ENCODE data around the gene LIPC. TPM values are rescaled to one million over a fixed set of nuclear protein-coding genes. Genes with fewer than 3 reads are reported as not detected.

LIPC gene
- total and polyA plus RNA-seq, 2 experiments from 2014 or later = not detected

- no peak for TF ChIP-seq ZNF462 (CRISPR knock-in tag; IDR thresholded peaks at IDR 0.05)
These were observed 41.2 kb downstream of the LIPC start (continued) for GRCh38 chr15:58472821-58473581.

- Mint-ChIP-seq H3K9me3 (no peaks in the 10 kb centered on the region), H3K4me1 (peaks cover 21% of the 10 kb centered on the region), H3K36me3 (ENCODE audit: low read depth) (no peaks in the 10 kb centered on the region), H3K27ac (no peak overlapping the region), H3K27me3 (ENCODE audit: insufficient read depth, low read depth, poor library complexity) (peaks cover 2% of the 10 kb centered on the region), H3K4me3 (no peak overlapping the region)
- H3K27ac ChIP-seq (ENCODE audit: low read depth) = no peak overlapping the region
- peaks cover 4% of the 10 kb centered on the region; the same call in 1 of the 2 replicates for H3K4me1 ChIP-seq (ENCODE audit: insufficient read depth)
- H3K4me2 ChIP-seq = no peak overlapping the region
- no peaks in the 10 kb centered on the region for H4K20me1 ChIP-seq (replicated peaks; ENCODE audit: insufficient read depth)
- peaks cover 12% of the 10 kb centered on the region for H3K9me2 ChIP-seq (ENCODE audit: insufficient read depth)
- no peak for DNase-seq (ENCODE audit: low spot score)
- no peak for ATAC-seq
- peak overlapping the region; percentile 69; the same call in 1 of the 2 replicates for H2AFZ ChIP-seq
- no peaks in the 10 kb centered on the region for H3K27me3 ChIP-seq (ENCODE audit: insufficient read depth)
- H3K4me3 ChIP-seq = no peak overlapping the region
- H3K79me2 ChIP-seq (replicated peaks; ENCODE audit: insufficient read depth) = no peaks in the 10 kb centered on the region
- H3K36me3 ChIP-seq (ENCODE audit: insufficient read depth) = no peaks in the 10 kb centered on the region
- H3F3A ChIP-seq (replicated peaks; ENCODE audit: low read depth) = no peaks in the 10 kb centered on the region
- TF ChIP-seq JUNB (IDR thresholded peaks at IDR 0.05; ENCODE audit: unreplicated experiment) = no peak
- no peak for TF ChIP-seq EZH2 (IDR thresholded peaks at IDR 0.05; ENCODE audit: low read depth, unreplicated experiment)
- TF ChIP-seq CTCF (conservative IDR thresholded peaks at IDR 0.05; ENCODE audit: low read depth in 2 of 2) = no peak
- TF ChIP-seq NANOG (IDR thresholded peaks at IDR 0.05; ENCODE audit: borderline replicate concordance) = no peak
- no peak for TF ChIP-seq STAT1 (IDR thresholded peaks at IDR 0.05; ENCODE audit: unreplicated experiment)
- no peak for TF ChIP-seq EZH2phosphoT487 (IDR thresholded peaks at IDR 0.05; ENCODE audit: unreplicated experiment)
- TF ChIP-seq REST (IDR thresholded peaks at IDR 0.05; ENCODE audit: unreplicated experiment) = no peak
- no peak for TF ChIP-seq POLR2AphosphoS5 (IDR thresholded peaks at IDR 0.05; ENCODE audit: low read depth)
- TF ChIP-seq ZNF114 (CRISPR knock-in tag; IDR thresholded peaks at IDR 0.05) = no peak
- TF ChIP-seq CREB1 (CRISPR knock-in tag; IDR thresholded peaks at IDR 0.05; ENCODE audit: low read depth) = no peak
- no peak for TF ChIP-seq ZNF331 (CRISPR knock-in tag; IDR thresholded peaks at IDR 0.05; ENCODE audit: low read depth)
- no peak for TF ChIP-seq ETS1 (IDR thresholded peaks at IDR 0.05)
These were observed 41.9 kb downstream of the LIPC start for GRCh38 chr15:58473724-58474123.
